ENCODE data around the gene TLN1.

Gene TLN1

DNA sequence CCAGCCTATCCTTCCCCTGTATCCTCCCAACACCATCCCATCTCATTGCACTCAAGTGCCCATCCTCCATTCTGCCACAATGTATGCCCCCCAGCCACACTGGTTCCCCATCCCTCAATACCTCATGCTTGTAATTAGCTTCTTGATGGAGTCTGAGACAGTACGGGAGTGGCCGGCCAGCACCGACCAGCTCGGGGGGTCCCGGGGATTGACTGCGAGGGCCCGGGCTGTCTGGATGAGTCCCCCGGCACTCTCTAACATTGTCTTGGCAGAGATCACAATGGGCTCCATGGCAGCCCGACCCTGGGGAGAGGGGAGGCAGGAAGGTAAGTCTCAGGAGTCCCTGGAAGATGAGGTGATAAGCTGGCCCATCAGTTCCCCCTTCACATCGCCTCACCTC is 25.0 kb downstream of the TLN1 start (continued):
- TF ChIP-seq ZNF341 (tag by site-specific recombination; IDR thresholded peaks at IDR 0.05; ENCODE audit: low read depth) (no peak), ZNF670 (tag by site-specific recombination; IDR thresholded peaks at IDR 0.05; ENCODE audit: low read depth) (no peak), MEIS1 (CRISPR knock-in tag; IDR thresholded peaks at IDR 0.05; ENCODE audit: borderline replicate concordance) (no peak), ZNF600 (tag by site-specific recombination; IDR thresholded peaks at IDR 0.05) (no peak), ZNF292 (tag by site-specific recombination; IDR thresholded peaks at IDR 0.05; ENCODE audit: borderline replicate concordance, low read depth) (no peak), ZNF398 (tag by site-specific recombination; IDR thresholded peaks at IDR 0.05) (no peak), ZNF473 (tag by site-specific recombination; IDR thresholded peaks at IDR 0.05) (no peak), ZNF155 (tag by site-specific recombination; IDR thresholded peaks at IDR 0.05) (no peak), ZFP3 (tag by site-specific recombination; IDR thresholded peaks at IDR 0.05; ENCODE audit: low read depth) (no peak), ZBTB6 (tag by site-specific recombination; IDR thresholded peaks at IDR 0.05) (no peak), ZNF529 (tag by site-specific recombination; IDR thresholded peaks at IDR 0.05; ENCODE audit: insufficient replicate concordance) (no peak), KLF1 (tag by site-specific recombination; IDR thresholded peaks at IDR 0.05) (no peak)
- TF ChIP-seq, protein P1, sequence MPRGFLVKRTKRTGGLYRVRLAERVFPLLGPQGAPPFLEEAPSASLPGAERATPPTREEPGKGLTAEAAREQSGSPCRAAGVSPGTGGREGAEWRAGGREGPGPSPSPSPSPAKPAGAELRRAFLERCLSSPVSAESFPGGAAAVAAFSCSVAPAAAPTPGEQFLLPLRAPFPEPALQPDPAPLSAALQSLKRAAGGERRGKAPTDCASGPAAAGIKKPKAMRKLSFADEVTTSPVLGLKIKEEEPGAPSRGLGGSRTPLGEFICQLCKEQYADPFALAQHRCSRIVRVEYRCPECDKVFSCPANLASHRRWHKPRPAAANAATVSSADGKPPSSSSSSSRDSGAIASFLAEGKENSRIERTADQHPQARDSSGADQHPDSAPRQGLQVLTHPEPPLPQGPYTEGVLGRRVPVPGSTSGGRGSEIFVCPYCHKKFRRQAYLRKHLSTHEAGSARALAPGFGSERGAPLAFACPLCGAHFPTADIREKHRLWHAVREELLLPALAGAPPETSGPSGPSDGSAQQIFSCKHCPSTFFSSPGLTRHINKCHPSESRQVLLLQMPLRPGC (tag by site-specific recombination; IDR thresholded peaks at IDR 0.05): no peak

- Histone ChIP-seq H3K4me3 (ENCODE audit: low read depth, low read length) (no peak overlapping the region), H3K36me3 (ENCODE audit: control insufficient read depth in 2 of 2, insufficient read depth in 1 of 2, low read length in 2 of 2) (peaks cover 35 to 94% of the 10 kb centered on the region in 2 experiments), H3K27ac (ENCODE audit: extremely low read depth, low read depth, low read length) (no peak overlapping the region), H3K4me1 (ENCODE audit: control insufficient read depth, insufficient read depth, low read length) (no peaks in the 10 kb centered on the region), H3K9me3 (ENCODE audit: control insufficient read depth, insufficient read depth, low read depth, low read length) (no peaks in the 10 kb centered on the region)
- no peak for TF ChIP-seq ZNF544 (tag by site-specific recombination; IDR thresholded peaks at IDR 0.05)
- TF ChIP-seq, protein P1 (tag by site-specific recombination; IDR thresholded peaks at IDR 0.05): no peak
- POLR2A ChIA-PET: interaction anchor here (0.6 to 1.8 kb wide), 3 partner anchors 11 to 58 kb away, joined by 3 to 4 read pairs (median 3); partner anchors contain the start of genes CREB3 and TLN1
- CTCF ChIA-PET: interaction anchor here (0.9 to 1.5 kb wide), 6 partner anchors 9 to 176 kb away, joined by 3 to 6 read pairs (median 4); no protein-coding TSS in a partner anchor
Measured at GRCh38 chr9:35705836-35706430, 26.1 kb downstream of the TLN1 start.

GRCh38 chr9:35705372-35705771 is 26.6 kb downstream of the TLN1 start:
- POLR2A ChIA-PET: interaction anchor here (0.6 to 1.1 kb wide), 2 partner anchors 11 to 58 kb away, joined by 3 read pairs; no protein-coding TSS in a partner anchor
- H3K36me3 ChIP-seq (ENCODE audit: control insufficient read depth in 2 of 2, insufficient read depth in 1 of 2, low read length in 2 of 2): peaks cover 41 to 94% of the 10 kb centered on the region in 2 experiments
- CTCF ChIA-PET: interaction anchor here (1.0 to 1.5 kb wide), 4 partner anchors 9 to 177 kb away, joined by 3 to 6 read pairs (median 4); no protein-coding TSS in a partner anchor
- no peak overlapping the region for H3K4me3 ChIP-seq (ENCODE audit: low read depth, low read length)
- TF ChIP-seq ZNF423 (tag by site-specific recombination; IDR thresholded peaks at IDR 0.05): no peak
- TF ChIP-seq ZNF354C (tag by site-specific recombination; IDR thresholded peaks at IDR 0.05; ENCODE audit: borderline replicate concordance, low read depth): no peak
- no peak for TF ChIP-seq ZNF654 (tag by site-specific recombination; IDR thresholded peaks at IDR 0.05; ENCODE audit: low read depth)
- H3K9me3 ChIP-seq (ENCODE audit: control insufficient read depth, insufficient read depth, low read depth, low read length): no peaks in the 10 kb centered on the region
- no peaks in the 10 kb centered on the region for H3K4me1 ChIP-seq (ENCODE audit: control insufficient read depth, insufficient read depth, low read length)
- H3K27ac ChIP-seq (ENCODE audit: extremely low read depth, low read depth, low read length): no peak overlapping the region
